ENCODE data around the gene MAP3K3.

Gene MAP3K3

DNA sequence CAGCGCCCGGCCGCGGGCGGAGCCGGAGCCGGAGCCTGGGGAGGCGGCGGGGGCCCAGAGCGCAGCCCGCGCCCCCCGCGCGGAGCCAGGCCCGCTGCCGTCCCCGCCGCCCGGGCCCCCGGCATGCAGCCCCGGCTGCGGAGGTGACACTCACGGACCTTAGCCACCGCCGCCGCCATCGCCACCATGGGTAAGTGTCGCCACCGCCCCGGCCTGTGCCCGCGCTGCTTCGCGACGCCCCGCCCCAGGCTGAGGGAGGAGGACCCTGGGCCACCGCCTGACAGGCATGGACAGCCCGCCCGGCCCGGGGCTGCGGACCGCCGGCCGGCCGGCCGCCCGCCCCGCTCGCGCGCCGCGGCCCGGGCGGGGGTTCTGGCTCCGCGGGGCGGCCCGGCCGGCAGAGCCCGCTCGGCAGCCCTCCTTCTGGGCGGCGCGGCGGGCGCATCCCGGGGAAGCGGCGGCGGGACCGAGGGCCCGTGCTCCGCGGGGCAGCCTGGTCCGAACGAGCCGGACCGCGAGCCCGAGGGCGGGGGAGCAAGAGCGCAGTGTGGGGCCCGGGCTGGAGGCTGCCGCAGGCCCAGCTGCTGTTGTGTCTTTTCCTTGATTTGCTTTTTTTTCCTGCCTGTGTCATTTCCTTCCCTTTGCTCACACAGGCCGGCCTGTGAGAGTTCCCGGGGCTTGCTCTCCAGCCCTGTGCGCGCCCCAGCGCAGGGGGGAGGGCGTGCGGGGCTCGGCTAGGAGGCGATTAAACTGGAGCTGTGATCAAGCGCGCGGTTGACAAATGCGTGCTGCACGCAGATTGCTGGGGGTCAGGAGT is 565 bp downstream of the MAP3K3 start:
- DNase-seq (ENCODE audit: low read depth in 2 of 2), result peak in 1 of 2 donors; percentile 46

GRCh38 chr17:63623786-63624530 is 1.7 kb downstream of the MAP3K3 start:
- DNase-seq (ENCODE audit: low read depth in 2 of 2), result no peak

GRCh38 chr17:63624531-63624880 is 2.3 kb downstream of the MAP3K3 start:
- DNase-seq (ENCODE audit: low read depth in 2 of 2), result no peak

DNA sequence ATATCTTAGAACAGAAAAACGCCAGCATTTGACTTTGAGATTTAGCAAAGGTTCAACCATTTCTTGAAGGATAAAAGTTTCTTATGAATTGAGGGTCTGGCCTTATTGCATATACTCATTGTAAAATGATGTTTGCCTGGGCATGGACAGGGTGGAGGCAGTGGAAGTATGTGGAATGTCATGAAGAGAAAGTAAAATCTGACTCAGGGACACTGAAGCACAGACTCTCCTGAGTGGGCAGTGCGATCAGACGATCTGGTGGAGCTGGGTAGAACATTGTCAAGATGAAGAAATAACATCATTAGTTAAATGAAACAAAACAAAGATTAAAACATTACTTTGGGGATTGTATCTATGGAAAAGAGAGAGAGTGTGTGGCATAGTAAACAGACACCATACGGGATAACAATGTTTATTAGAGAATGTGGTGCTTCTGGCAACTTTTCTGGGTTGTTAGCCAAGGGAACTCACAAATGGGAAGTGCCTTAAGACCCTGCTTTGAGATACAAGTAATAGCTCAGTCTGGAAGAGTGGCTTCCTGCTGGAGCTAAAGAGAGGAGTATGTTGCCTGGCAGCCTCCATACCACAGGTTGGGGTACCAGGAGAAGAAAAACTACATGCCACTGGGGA is 4.4 kb downstream of the MAP3K3 start:
- no peak for DNase-seq (ENCODE audit: low read depth in 2 of 2)

GRCh38 chr17:63629627-63630026 is 7.4 kb downstream of the MAP3K3 start:
- DNase-seq (ENCODE audit: low read depth in 2 of 2), result no peak

GRCh38 chr17:63631062-63631461 is 8.8 kb downstream of the MAP3K3 start:
- no peak for DNase-seq (ENCODE audit: low read depth in 2 of 2)

GRCh38 chr17:63631626-63632025 is 9.4 kb downstream of the MAP3K3 start:
- no peak for DNase-seq (ENCODE audit: low read depth in 2 of 2)

DNA sequence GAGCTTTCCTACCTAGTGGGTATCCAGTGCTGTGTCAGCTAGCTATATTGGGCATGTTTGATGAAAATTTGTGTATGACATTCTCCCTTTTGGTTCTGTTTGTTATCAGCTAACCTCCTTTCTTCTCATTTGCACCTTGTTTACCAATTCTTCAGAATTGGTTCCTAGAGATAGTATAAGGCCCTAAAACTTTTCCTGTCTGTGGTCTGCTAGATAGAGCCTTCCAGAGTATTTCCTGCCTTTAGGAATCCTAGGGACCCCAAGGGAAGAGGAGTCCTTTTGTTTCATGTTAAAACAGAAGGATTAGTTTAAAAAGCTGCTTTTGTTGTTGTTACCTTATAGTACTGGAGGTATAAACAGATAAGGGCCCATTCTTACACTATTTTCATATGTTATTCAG is 11.5 kb downstream of the MAP3K3 start:
- no peak for DNase-seq (ENCODE audit: low read depth in 2 of 2)

DNA sequence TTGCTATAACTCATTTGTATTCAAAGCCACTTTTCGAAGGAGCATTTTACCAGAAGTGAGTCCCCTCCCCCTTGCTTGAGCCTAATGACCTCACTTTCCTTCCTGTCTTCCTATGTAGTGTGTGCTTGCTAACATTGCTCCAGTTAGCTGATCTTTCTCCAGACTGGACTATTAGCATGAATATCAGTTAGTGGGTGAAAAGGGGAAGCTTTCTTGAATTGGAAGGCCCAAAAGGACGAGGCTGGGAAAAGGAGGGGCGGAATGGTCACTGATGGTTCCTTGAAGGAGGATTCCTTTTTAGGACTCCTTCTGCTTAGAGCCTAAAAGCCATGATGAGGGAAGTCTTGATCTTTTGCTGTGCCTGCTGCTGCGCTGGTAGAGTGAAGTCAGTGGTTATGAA is 11.9 kb downstream of the MAP3K3 start:
- no peak for DNase-seq (ENCODE audit: low read depth in 2 of 2)

GRCh38 chr17:63634816-63635215 is 12.6 kb downstream of the MAP3K3 start:
- DNase-seq (ENCODE audit: low read depth in 2 of 2), result no peak

DNA sequence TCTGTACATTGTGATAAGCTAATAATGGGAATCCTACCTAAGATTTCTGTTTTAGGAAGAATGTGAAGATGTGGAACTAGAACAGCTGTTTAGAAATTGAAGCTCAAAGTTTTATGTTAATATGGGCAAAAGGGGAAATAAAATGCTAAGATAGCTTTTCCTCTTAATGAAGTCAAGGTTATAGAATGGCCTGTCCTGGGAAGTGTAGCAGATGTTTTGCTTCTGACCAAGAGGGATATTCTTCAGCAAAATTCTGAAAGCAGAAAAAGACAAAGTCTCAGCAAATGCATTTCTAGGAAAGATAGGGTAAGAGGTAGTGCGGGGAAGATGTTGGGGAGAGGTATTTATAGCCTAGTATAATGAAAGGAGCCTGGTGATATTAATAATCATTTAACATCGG is 13.1 kb downstream of the MAP3K3 start:
- DNase-seq (ENCODE audit: low read depth in 2 of 2), result no peak

DNA sequence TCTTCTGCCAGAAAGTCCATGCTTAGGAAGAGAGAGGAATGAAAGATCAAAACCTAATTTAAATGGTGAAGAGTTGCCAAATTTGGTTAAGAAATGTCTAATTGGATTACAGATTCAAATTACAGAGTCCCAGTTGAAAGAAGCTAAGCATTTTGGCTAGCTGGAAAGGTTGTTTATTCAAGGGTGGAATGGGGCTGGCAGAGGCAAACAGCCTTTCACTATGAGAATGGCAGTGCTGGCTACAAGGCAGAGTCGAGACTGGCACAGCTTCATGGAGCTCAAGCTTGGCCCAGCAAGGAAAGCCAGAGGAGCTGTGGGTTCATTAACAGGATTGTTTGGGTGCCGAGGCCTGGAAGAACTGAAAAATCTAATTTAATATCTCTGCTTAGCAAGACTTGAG is 13.6 kb downstream of the MAP3K3 start:
- no peak for DNase-seq (ENCODE audit: low read depth in 2 of 2)

DNA sequence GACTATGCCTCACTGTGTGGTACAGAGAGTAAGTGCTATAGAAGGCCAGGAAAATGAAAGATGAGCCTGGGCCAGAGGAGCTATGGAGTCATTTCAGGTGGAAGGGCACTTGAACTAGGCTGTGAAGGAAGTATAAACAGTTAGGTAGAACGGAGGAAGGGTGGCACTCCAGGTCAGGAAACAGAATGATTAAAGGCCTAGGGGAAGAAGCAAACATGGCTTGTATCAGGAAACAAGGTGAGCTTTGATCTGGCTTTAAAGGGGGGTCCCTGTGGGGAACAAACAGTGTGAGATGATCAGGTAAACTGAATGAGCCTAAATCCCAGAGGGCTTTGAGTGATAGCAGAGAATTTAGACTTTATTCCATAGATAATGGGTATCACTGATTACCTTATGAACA is 16.9 kb downstream of the MAP3K3 start:
- DNase-seq (ENCODE audit: low read depth in 2 of 2), result no peak

GRCh38 chr17:63640038-63640437 is 17.8 kb downstream of the MAP3K3 start:
- no peak for DNase-seq (ENCODE audit: low read depth in 2 of 2)

DNA sequence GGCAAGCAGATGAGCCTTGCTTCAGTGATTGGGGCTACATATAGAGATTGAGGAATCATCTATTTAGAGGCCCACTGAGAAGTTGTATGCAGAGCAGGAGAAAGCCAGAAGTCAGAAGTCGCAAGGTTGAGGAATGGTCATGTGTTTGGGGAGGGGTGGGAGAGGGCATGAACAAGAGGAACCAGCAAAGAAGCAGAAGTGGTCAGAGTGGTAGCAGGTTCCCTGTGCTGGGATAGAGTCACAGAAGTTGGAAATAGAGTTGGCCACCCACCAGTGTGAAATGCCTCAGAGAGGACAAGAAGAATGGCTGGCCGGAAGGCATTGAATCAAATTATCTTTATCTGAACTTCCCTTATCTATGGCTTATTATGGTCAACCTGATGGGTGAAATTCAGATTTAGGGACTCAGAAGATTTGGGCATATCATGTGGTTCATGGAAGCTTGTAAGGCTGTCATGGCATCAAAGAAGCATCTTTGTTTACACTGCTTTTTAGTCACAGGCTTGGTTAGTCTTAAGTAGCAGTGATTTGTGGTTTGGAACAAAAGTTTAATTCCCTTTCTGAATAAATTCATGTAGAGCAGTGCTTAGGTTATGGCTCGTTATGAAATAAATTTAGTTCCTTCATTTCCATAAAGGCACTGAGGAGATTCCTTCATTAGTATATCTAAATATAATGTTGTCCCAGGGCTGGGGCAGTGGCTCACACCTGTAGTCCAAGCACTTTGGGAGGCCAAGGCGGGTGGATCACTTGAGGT is 19.7 kb downstream of the MAP3K3 start:
- no peak for DNase-seq (ENCODE audit: low read depth in 2 of 2)

- no peak for DNase-seq (ENCODE audit: low read depth in 2 of 2)
Observed at GRCh38 chr17:63644846-63645245, 22.6 kb downstream of the MAP3K3 start.

GRCh38 chr17:63645775-63646487 is 23.7 kb downstream of the MAP3K3 start:
- DNase-seq (ENCODE audit: low read depth in 2 of 2), result no peak

- no peak for DNase-seq (ENCODE audit: low read depth in 2 of 2)
Observed at GRCh38 chr17:63646488-63646806, 24.2 kb downstream of the MAP3K3 start.

DNA sequence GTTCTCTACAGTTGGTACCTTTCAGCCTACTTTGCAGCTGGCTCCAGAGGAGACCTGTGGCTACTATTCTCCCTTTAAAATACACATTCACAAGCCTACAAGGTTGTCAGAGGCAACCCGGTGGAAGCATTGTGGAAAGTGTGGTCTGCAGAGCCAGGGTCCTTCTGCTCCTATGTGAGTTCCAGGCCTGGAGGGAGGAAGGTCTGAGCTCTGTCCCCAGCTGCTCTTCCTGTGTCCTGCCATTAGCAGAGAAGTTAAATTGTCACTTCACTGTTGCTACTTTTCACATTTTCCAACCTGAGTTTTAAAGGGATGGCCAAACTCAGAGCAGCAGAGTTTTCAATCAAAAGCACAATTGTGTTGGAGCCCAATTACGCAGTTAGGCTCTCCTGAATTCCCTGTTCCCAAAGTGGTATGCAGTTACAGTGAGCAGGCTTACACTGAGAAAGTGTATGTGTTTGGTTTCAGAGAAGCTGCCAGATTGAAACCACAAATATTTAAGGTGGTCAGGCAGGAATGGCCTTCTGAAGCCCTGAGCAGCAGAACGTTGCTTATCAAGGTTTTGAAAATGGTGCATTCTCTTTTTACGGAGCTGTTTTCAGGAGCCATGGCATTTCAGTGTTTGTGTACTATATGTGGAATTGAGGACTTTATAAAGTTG is 25.0 kb downstream of the MAP3K3 start:
- DNase-seq (ENCODE audit: low read depth in 2 of 2), result no peak

DNA sequence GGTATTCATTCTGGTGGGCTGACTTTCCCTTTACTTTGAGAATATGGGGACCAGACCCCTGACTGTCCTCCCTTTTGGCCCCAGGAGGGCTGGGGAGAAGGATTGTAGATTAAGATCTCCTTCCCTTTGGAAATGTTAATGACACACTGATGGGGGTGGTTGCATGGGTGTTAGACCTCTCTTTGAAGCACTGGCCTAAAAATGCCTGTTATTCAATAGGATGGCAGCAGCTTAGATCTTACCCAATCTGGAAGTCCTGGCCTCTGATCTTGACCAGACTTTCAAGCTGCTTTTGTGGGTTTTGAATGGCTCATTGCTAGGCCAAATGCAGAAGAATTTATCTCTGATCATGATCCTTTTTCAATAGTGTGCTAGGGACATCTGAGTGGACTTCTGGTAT is 25.7 kb downstream of the MAP3K3 start:
- no peak for DNase-seq (ENCODE audit: low read depth in 2 of 2)

DNA sequence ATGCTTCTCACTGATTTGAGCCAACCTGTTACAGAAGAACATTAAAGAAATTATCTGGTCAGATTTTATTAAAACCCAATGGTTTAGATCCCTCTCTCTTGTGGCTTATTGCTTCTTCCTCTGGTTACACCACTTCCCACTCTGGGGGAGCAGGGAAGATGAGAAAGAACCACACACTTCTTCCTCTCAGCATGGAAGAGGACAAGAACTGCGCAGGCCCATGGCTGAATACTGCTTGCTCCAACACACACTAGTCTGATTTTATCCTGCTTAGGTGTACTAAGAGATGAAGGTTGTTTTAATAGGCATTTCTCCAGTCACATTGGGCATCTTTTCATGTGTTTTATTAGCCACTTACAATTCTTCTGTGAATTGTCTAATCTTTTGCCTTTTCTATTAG is 27.6 kb downstream of the MAP3K3 start:
- DNase-seq (ENCODE audit: low read depth in 2 of 2), result no peak

Measured in stimulated activated CD4-positive, alpha-beta T cell treated with anti-CD3 and anti-CD28 coated beads, Interleukin-15, amount 100 ng/mL, for 48 hours (primary cell).